GM20000 (cell line): Measurements from ENCODE around the gene CDK17.
"Not testable (repeated sequence)": the region's sequence is repeated elsewhere in the genome, so short reads cannot be mapped to it uniquely, and the experiment has no call there.

Source experiments
- DNase-seq: peaks from one replicate; pipeline ENCODE4 v3.0.0; 2012; ENCODE audit warnings: low spot score
- CTCF ChIP-seq: IDR thresholded peaks from 2 replicates; pipeline ENCODE4 v1.5.1; 2012; ENCODE audit warnings: mild to moderate bottlenecking, control low read depth; ENCODE audit errors: extremely low read depth, missing control alignments

The CDK17 gene

DNA sequence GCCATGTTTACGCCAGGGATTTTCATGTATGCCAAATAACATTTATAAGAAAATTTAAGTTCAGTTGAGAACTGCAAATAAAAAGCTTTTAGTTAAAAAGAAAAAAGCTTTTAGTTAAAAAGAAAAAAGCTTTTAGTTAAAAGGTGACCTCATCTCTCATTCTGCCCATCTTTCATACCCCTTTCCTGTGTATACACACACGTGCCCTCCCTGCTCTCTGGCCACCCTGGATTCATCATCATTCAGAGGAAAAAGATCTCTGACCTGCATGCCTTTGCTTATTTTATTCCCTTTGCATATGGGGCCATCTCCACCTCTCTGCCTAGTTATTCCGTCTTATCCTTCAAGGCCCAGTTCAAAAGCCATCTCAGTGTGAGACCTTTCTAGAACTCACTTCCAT lies 38.1 kb upstream of the CDK17 start:
- no peak for TF ChIP-seq CTCF
- DNase-seq = no peak

- DNase-seq = no peak
- TF ChIP-seq CTCF = no peak
Observed at GRCh38 chr12:96437171-96437445, 36.9 kb upstream of the CDK17 start.

DNA sequence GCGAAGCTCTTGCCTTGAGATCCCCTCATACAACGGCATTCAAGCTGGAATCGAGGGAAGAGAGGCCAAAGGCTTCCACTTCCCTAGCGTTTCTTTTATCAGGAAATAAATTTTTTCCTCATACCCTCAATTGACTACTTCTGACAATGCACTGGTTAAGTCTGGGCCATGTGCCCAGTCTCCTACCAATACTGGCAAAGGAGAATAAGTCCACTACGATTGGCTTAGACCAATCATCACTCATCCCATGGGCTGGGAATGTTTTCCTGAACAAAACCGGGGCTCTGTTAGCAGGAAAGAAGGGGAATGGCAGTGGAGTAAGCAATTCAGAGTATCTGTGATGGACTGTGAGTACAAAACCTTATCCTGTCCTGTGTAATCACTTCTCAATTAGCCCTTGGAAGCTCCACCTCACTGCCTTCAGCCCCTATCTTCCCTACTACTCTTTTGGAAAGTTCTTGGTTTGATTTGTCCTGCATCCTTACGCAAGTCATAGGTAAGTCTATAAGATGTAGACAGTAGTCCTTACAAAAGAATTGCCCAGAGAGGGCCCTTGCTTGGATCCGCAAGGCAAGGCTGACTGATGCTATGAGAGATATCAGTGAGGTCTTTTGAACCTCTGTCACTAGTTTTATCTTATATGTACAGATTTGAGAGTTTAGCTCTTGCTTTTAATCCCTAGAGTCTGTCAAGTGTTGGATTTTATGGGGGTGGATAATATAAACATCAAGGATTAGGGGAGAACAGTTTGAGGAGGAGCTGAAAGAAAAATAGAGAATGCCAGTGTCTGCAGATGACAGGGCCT lies 36.3 kb upstream of the CDK17 start:
- DNase-seq = no peak
- no peak for TF ChIP-seq CTCF

DNA sequence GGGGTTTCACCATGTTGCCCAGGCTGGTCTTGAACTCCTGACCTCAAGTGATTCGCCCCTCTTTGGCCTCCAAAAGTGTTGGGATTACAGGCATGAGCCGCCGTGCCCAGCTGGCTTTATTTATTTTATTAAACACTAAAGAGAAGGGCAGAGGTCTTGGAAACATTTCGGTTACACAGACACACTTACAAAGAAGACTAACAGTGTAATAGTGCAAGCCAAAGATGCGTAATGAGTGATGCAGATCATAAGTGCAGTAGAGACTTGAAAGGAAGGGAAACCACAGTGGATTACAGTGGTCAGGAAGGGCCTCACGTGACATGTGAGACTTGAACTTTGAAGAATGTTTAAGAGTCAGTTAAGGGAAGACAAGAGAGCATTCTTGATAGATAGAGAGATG lies 33.9 kb upstream of the CDK17 start:
- TF ChIP-seq CTCF = no peak
- DNase-seq = peak; percentile 28

DNA sequence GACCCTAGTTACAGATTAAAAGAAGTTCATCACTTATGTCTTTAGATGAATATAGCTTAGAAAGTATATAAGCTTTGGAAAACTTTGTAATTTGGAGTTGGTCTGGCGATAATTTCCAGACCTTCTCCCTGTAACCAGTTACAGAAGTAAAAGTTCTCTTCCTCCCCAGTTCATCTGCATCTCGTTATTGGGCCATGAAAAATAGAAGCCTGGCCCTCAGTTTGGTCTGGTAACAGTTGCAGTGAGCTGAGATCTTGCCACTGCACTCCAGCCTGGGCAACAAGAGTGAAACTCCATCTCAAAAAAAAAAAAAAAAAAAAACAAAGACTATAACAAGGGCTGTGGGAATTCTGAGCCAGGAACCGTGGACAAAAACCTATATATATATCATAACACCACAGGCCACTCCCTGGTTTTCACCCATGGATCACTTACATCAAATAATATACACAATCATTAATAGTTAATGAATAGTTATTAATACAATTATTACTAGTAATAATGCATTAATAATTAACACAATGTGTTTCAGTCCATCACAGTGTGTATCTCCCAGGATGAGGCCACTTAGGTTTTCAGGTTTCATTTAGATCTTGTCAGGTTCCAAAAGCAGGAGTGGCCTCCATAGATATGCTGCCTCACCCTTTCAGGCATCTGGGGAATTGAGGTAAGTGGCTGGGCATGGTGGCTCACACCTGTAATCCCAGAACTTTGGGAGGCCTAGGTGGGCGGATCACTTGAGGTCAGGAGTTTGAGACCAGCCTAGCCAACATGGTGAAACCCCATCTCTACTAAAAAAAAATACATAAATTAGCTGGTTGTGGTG lies 32.5 kb upstream of the CDK17 start:
- not testable (repeated sequence) for DNase-seq

- no peak for TF ChIP-seq CTCF
- no peak for DNase-seq
Observed at GRCh38 chr12:96431067-96431466, 30.8 kb upstream of the CDK17 start.

GRCh38 chr12:96427269-96427729 lies 27.1 kb upstream of the CDK17 start:
- no peak for DNase-seq
- TF ChIP-seq CTCF = no peak
